T47D (cell line): Measurements from ENCODE around the gene RBPJL.

ENCODE experiments used
- DNase-seq, 2 experiments: peaks; one replicate each; pipeline versions ENCODE4 v3.0.0 to v3.0.0-alpha.2; 2011 to 2012; ENCODE audit warnings: low read depth in 1 of 2, low spot score in 1 of 2
- JUND ChIP-seq: IDR thresholded peaks from 2 replicates; pipeline ENCODE4 v1.6.1; 2012; ENCODE audit warnings: low read depth
- in situ Hi-C: cut with HindIII; loops from 2 replicates; pipeline ENCODE4 v1.10.0; 2016; ENCODE audit warnings: low sequenced_read_pairs, low pct_unique_long_range_greater_than_20kb

The RBPJL gene

DNA sequence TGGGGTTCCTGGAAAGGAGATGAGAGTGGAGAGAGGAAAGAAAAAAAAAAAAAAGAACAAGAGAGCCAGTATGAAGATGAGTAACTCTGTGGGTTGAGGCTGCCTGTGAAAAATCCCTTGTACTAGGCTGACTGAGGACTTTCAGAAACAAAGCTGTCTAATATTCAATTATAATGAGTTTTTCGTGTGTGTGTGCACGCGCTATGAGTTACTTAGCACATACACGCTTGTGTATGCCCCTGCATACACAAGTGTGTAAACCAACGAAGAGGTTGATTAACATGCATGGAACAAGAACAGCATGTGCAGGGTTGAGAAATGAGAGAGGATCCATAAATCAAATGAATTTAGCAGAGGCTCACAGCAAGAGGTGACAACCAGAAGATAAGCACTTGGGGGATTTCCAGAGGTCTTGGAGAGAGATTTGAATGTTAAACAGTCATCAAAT lies 4.8 kb upstream of the RBPJL start:
- no peak for TF ChIP-seq JUND
- no peak for DNase-seq
- in situ Hi-C loops = no loop called here

DNA sequence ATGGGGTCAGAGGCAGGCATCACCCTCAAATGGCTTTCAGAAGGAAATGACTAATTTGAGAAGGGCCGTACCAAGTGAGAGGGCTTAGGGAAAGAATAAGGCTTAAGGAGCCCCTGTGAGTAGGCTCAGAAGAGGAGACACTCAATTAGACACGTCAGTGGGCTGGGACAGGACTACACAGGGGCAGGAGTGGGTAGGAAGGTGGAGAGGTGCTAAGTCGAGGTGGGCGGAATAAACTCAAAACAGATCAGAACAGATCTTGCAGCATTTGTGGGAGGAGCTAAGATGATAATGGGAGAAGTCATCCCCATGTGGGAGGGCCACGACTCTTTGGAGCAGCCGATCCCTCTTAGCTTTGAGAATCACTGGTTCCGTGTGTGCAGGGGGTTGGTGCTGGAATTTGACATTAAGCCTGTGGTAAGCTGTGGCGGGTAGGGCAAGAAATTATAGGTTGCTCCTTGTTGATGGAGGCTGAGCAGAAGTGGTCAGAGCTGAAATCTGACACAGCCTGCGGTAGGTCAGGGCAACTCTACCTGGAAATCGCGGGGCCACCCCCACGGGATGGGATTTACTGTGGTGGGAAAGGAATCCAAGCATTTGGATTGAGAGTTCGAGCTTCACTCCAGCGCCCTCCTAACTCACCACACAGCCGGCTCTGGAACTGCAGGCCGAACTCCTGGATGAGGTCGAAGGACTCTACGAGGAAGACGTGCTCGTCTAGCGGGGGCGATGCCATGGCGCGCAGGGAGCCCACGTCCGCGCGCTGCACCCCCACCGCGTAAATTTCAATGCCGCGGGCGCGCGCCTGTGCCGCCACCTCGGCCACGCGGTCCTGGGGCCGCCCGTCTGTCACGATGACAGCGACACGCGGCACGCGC lies 2.8 kb upstream of the RBPJL start:
- no peak for TF ChIP-seq JUND
- in situ Hi-C loops = no loop called here
- DNase-seq = no peak

- no peak for TF ChIP-seq JUND
Observed at GRCh38 chr20:45304464-45304999, 2.1 kb upstream of the RBPJL start.

DNA sequence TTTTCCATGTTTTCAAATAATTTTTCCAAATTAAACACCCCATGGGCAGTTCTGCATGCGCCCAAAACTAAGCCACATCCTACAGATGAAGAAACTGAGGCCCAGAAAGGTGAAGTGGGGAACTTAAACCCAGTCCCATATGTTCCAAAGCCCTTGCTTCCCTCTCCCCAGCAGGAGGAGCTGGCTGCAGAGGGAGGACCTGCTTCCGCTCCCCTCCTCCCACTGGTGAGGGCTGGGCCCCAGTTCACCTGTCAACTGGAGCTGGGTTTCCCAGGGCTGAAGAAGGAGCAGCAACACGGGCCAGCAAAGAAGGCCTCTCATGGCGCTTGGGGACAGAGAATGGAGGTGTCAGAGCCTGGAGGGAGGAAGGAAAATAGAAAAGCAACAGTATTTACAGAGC lies 1.4 kb upstream of the RBPJL start:
- DNase-seq = peak in 1 of 2 experiments; percentile 60
- in situ Hi-C loops = no loop called here
- TF ChIP-seq JUND = no peak

More at GRCh38 chr20:45304464-45304999, 2.1 kb upstream of the RBPJL start:
- in situ Hi-C loops = no loop called here
- no peak for DNase-seq

DNA sequence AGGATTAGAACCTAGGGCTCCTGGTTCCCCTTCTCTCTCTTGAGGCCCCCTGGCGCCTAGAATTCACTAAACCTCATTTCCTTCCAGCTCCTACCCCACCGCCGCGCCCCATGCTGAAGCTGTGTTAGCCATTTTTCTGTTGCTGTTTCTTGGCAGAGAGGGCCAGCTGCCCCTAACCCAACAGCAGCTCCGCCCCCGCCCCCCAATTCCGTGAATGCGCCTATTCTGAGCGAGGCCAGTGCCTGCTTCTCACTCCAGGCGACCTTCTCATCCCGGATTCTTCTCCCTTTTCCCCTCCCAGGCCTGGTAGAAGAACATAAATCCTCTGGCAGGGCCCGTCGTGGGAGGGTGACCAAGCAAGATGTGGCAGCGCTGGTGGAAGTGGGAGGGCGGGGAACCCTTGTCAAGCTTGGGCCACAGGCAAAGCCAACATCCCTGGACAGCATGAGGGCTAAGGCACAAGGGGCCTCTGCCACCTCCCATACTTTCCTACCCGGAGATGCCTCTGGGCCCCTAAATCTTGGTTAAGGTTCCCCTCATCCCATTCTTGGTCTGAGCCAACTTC lies 518 bp downstream of the RBPJL start:
- no peak for TF ChIP-seq JUND
- DNase-seq = no peak
- in situ Hi-C loops = no loop called here

DNA sequence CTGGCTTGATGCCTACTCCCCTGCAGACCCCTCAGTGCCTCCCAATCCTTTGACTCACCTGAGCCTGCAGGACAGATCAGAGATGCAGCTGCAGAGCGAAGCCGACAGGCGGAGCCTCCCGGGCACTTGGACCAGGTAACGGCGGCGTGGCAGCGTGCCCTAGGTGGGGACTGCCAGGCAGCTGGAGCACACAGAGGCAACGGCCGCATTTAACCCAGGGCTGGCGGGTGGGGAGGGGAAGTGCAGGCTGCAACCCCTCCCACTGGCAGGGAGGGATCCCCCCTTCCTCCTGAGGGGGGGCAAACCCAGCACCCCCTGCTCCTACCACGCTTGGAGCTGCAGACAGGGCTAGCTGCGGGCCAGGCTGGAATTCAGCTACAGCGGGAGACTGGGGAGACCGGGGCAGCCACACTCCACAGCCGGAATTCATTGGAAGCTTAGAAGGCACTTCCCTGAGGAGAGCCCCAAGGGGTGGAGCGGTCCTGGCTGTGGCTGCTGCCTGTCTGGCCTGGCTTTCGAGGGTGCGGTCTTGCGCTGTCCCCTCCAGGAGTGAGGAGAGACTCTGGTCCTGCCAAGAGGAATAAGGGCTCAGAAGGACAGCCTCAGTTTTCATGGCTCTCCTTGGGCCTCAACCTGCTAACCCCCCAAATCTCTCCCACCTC lies 1.6 kb downstream of the RBPJL start, which contains the start of gene MATN4:
Gene MATN4 (minus strand): TSS at position 183 of the 662 bp plus-strand sequence. CDS start 2,717 bp downstream, outside the sequence.
- in situ Hi-C loops = no loop called here
- no peak for TF ChIP-seq JUND
- DNase-seq = no peak

DNA sequence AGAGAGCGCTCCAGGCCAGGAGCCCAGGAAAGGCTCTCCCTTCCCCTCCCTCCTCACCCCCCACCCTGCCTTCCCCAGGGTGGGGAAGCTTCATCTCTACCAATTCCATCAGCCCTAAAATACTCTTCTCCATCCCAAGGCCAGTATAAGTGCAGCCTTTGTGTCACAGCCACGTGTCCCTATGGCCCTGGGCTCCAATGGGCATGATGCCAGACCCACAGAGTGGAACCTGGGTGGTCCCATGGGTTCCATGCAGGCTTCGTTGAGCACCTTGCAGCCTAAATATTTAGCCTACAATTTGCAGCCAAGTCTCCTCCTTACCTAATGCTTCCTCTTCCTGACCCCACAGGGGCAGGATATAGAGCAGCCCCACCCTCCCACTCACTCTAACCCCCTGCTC lies 2.4 kb downstream of the RBPJL start:
- no peak for DNase-seq
- TF ChIP-seq JUND = no peak
- in situ Hi-C loops = no loop called here

- TF ChIP-seq JUND = no peak
- in situ Hi-C loops = no loop called here
- peak; percentile 78 to 89 for DNase-seq
Observed at GRCh38 chr20:45311589-45312211, 5.1 kb downstream of the RBPJL start.

- no peak for DNase-seq
- no peak for TF ChIP-seq JUND
- in situ Hi-C loops = no loop called here
Observed at GRCh38 chr20:45312241-45312640, 5.6 kb downstream of the RBPJL start.

- no peak for TF ChIP-seq JUND
- in situ Hi-C loops = no loop called here
- DNase-seq = no peak
Observed at GRCh38 chr20:45313065-45313695, 6.5 kb downstream of the RBPJL start.

DNA sequence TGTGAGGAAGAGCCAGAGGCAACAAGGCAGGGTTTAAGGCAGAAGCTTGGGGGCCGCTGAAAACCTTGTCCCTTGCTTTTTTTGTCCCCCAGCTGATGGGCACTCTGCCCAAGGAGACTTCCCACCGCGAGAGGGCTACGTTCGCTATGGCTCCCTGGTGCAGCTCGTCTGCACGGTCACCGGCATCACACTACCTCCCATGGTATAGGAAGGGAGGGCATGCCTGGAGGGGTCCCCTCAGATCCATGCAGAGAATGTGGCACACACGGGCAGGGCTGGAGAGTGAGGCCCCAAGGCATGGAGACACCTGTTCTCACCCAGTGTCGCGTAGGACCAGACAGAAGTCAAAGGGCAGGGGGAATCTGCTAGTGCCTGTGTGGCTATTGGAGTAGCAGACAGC lies 7.3 kb downstream of the RBPJL start:
- TF ChIP-seq JUND = no peak
- in situ Hi-C loops = no loop called here
- DNase-seq = no peak

GRCh38 chr20:45315672-45316071 lies 9.0 kb downstream of the RBPJL start:
- DNase-seq = no peak
- TF ChIP-seq JUND = no peak
- in situ Hi-C loops = no loop called here
